ENCODE results near the gene USP31. TPM values are rescaled to one million over a fixed set of nuclear protein-coding genes. Genes with fewer than 3 reads are reported as not detected.

The USP31 gene
- total RNA-seq, 4 donors from 2014 or later = 9.2 to 14.6 (median 12.4) TPM

- peaks cover 0 to 15% (median 0%) of the 10 kb centered on the region in 4 donors for H3K4me1 ChIP-seq
- WGBS, 2 donors = 91 to 93% methylated on average over 5 of the region's 5 CpGs
- no peak overlapping the region for H3K27ac ChIP-seq
- H3K4me3 ChIP-seq = no peak overlapping the region
- no peak for DNase-seq (ENCODE audit: low spot score in 2 of 2)
- peaks cover 0 to 18% (median 0%) of the 10 kb centered on the region in 3 donors for H3K36me3 ChIP-seq
- TF ChIP-seq POLR2A (IDR thresholded peaks at IDR 0.05) = no peak
- no peak for TF ChIP-seq EP300 (IDR thresholded peaks at IDR 0.05)
- no peak for TF ChIP-seq CTCF (IDR thresholded peaks at IDR 0.05)
- no peaks in the 10 kb centered on the region for H3K9me3 ChIP-seq
- H3K27me3 ChIP-seq = no peaks in the 10 kb centered on the region
These were observed 38.9 kb downstream of the USP31 start for GRCh38 chr16:23110257-23110899.

DNA sequence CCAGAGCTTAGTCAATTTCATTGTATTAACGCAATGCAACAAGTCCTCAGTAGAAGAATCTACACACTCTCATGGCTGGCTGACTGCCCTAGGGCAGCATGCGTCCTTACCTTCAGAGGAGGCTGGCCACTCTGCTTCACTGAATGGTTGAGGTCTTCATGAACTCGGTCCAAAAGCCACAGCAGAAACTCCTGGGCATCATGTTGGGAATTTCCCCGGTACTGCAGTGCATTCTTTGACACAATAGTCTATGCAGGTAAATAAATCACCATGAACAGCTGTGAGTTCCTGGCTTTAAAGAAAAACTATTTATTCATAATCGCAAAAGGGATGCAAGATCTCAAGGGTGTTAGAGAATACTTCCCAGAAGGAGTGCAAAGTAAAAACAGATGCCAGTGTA is 41.3 kb downstream of the USP31 start:
- H3K4me1 ChIP-seq = peaks cover 0 to 11% (median 0%) of the 10 kb centered on the region in 4 donors
- H3K36me3 ChIP-seq = peaks cover 0 to 35% (median 0%) of the 10 kb centered on the region in 3 donors
- H3K27me3 ChIP-seq = no peaks in the 10 kb centered on the region
- no peaks in the 10 kb centered on the region for H3K9me3 ChIP-seq
- H3K27ac ChIP-seq = no peak overlapping the region
- no peak overlapping the region for H3K4me3 ChIP-seq
- no peak for TF ChIP-seq POLR2A (IDR thresholded peaks at IDR 0.05)
- no peak for TF ChIP-seq CTCF (IDR thresholded peaks at IDR 0.05)
- no peak for TF ChIP-seq EP300 (IDR thresholded peaks at IDR 0.05)
- no peak for DNase-seq (ENCODE audit: low spot score in 2 of 2)
- 67 to 68% methylated on average over 5 of the region's 5 CpGs for WGBS, 2 donors

- WGBS, 2 donors = 94 to 99% methylated on average over 2 of the region's 2 CpGs
- H3K27ac ChIP-seq = no peak overlapping the region
- no peak for DNase-seq (ENCODE audit: low spot score in 2 of 2)
- H3K27me3 ChIP-seq = no peaks in the 10 kb centered on the region
- H3K36me3 ChIP-seq = peaks cover 0 to 41% (median 0%) of the 10 kb centered on the region in 3 donors
- no peaks in the 10 kb centered on the region for H3K9me3 ChIP-seq
- no peak overlapping the region for H3K4me3 ChIP-seq
- H3K4me1 ChIP-seq = peaks cover 0 to 11% (median 0%) of the 10 kb centered on the region in 4 donors
- TF ChIP-seq POLR2A (IDR thresholded peaks at IDR 0.05) (no peak), CTCF (IDR thresholded peaks at IDR 0.05) (no peak), EP300 (IDR thresholded peaks at IDR 0.05) (no peak)
These were observed 42.1 kb downstream of the USP31 start for GRCh38 chr16:23107117-23107516.

- H3K27me3 ChIP-seq = no peaks in the 10 kb centered on the region
- H3K36me3 ChIP-seq = peaks cover 0 to 57% (median 0%) of the 10 kb centered on the region in 3 donors
- DNase-seq (ENCODE audit: low spot score in 2 of 2) = no peak
- TF ChIP-seq EP300 (IDR thresholded peaks at IDR 0.05) = no peak
- TF ChIP-seq CTCF (IDR thresholded peaks at IDR 0.05) = no peak
- no peak for TF ChIP-seq POLR2A (IDR thresholded peaks at IDR 0.05)
- H3K4me1 ChIP-seq = peaks cover 0 to 11% (median 0%) of the 10 kb centered on the region in 4 donors
- H3K27ac ChIP-seq = no peak overlapping the region
- 84 to 90% methylated on average over 5 of the region's 5 CpGs for WGBS, 2 donors
- no peaks in the 10 kb centered on the region for H3K9me3 ChIP-seq
- no peak overlapping the region for H3K4me3 ChIP-seq
These were observed 43.9 kb downstream of the USP31 start for GRCh38 chr16:23105309-23105708.

- H3K27ac ChIP-seq = no peak overlapping the region
- no peak for DNase-seq (ENCODE audit: low spot score in 2 of 2)
These were observed 45.0 kb downstream of the USP31 start for GRCh38 chr16:23104032-23104955.

More at GRCh38 chr16:23104032-23104955, 45.0 kb downstream of the USP31 start:
- peaks cover 0 to 11% (median 0%) of the 10 kb centered on the region in 4 donors for H3K4me1 ChIP-seq
- 80 to 83% methylated on average over 7 of the region's 7 CpGs for WGBS, 2 donors
- no peaks in the 10 kb centered on the region for H3K9me3 ChIP-seq
- H3K36me3 ChIP-seq = peaks cover 0 to 67% (median 0%) of the 10 kb centered on the region in 3 donors
- no peak overlapping the region for H3K4me3 ChIP-seq
- no peaks in the 10 kb centered on the region for H3K27me3 ChIP-seq
- no peak for TF ChIP-seq POLR2A (IDR thresholded peaks at IDR 0.05)

Measured in tibial nerve (tissue), 4 donors.